OCI-LY1 (cell line): Measurements from ENCODE around the gene YBX3.

Experiments used
- H2AFZ ChIP-seq: fragments of 200-600 bp; sonication (generic), shearing (Covaris generic); 2 replicates; pipeline ENCODE4 v1.6.0; 2014; ENCODE audit warnings: antibody characterized with exemption, mild to moderate bottlenecking, low read length
- H3F3A ChIP-seq: fragments of 200-600 bp; sonication (generic), shearing (Covaris generic); 2 replicates; pipeline ENCODE4 v1.6.0; 2014; ENCODE audit warnings: mild to moderate bottlenecking, antibody characterized with exemption, low read length, moderate library complexity; ENCODE audit not compliant: insufficient read depth
- H3K27ac ChIP-seq: fragments of 200-600 bp; sonication (generic); 2 replicates; pipeline ENCODE4 v1.5.1; 2014; ENCODE audit warnings: low read length, mixed run types, mild to moderate bottlenecking, low read depth; ENCODE audit not compliant: poor library complexity, severe bottlenecking
- H3K27me3 ChIP-seq: fragments of 200-600 bp; sonication (generic); 2 replicates; pipeline ENCODE4 v1.6.0; 2014; ENCODE audit warnings: antibody characterized with exemption, mild to moderate bottlenecking, low read length, moderate library complexity; ENCODE audit not compliant: insufficient read depth
- H3K36me3 ChIP-seq: fragments of 200-600 bp; sonication (generic); 2 replicates; pipeline ENCODE4 v1.6.1; 2014; ENCODE audit warnings: mild to moderate bottlenecking, antibody characterized with exemption, low read length, moderate library complexity, mixed read lengths; ENCODE audit not compliant: insufficient read depth
- H3K4me1 ChIP-seq: fragments of 200-600 bp; sonication (generic); 2 replicates; pipeline ENCODE4 v1.5.1; 2014; ENCODE audit warnings: mild to moderate bottlenecking, low read length, moderate library complexity; ENCODE audit not compliant: insufficient read depth, severe bottlenecking
- H3K4me2 ChIP-seq: fragments of 200-600 bp; sonication (generic), shearing (Covaris generic); 2 replicates; pipeline ENCODE4 v1.6.1; 2014; ENCODE audit warnings: low read length
- H3K4me3 ChIP-seq: fragments of 200-600 bp; sonication (generic); 2 replicates; pipeline ENCODE4 v1.5.1; 2014; ENCODE audit warnings: low read length, low read depth, mild to moderate bottlenecking, mixed read lengths; ENCODE audit not compliant: poor library complexity, severe bottlenecking
- H3K79me2 ChIP-seq: fragments of 200-600 bp; shearing (Covaris generic); 2 replicates; pipeline ENCODE4 v1.6.1; 2016; ENCODE audit warnings: mixed run types, low read length, mixed read lengths; ENCODE audit not compliant: insufficient read depth
- H3K9ac ChIP-seq: fragments of 200-600 bp; sonication (generic), shearing (Covaris generic); 2 replicates; pipeline ENCODE4 v1.6.1; 2014; ENCODE audit warnings: mild to moderate bottlenecking, low read length, mixed read lengths
- H3K9me2 ChIP-seq: fragments of 200-600 bp; sonication (generic), shearing (Covaris generic); 2 replicates; pipeline ENCODE4 v1.6.1; 2014; ENCODE audit warnings: low read depth, mild to moderate bottlenecking, low read length, mixed read lengths
- H3K9me3 ChIP-seq: fragments of 200-600 bp; shearing (Covaris generic); 2 replicates; pipeline ENCODE4 v1.6.1; 2014; ENCODE audit warnings: low read length, mixed read lengths
- H4K20me1 ChIP-seq: fragments of 200-600 bp; sonication (generic), shearing (Covaris generic); 2 replicates; pipeline ENCODE4 v1.6.0; 2016; ENCODE audit warnings: mild to moderate bottlenecking, low read length; ENCODE audit not compliant: insufficient read depth
- EZH2 ChIP-seq: fragments of 200-600 bp; sonication (generic), shearing (Covaris generic); IDR thresholded peaks from 2 replicates; pipeline ENCODE4 v1.8.0; 2017; ENCODE audit warnings: borderline replicate concordance, mixed run types, mild to moderate bottlenecking, antibody characterized with exemption, low read length, moderate library complexity, mixed read lengths
- TF ChIP-seq, protein P1 (sequence below): fragments of 200-600 bp; sonication (generic), shearing (Covaris generic); IDR thresholded peaks from 2 replicates; pipeline ENCODE4 v1.5.1; 2017; ENCODE audit warnings: mild to moderate bottlenecking, antibody characterized with exemption, low read length, moderate library complexity, mixed read lengths

The YBX3 gene

DNA sequence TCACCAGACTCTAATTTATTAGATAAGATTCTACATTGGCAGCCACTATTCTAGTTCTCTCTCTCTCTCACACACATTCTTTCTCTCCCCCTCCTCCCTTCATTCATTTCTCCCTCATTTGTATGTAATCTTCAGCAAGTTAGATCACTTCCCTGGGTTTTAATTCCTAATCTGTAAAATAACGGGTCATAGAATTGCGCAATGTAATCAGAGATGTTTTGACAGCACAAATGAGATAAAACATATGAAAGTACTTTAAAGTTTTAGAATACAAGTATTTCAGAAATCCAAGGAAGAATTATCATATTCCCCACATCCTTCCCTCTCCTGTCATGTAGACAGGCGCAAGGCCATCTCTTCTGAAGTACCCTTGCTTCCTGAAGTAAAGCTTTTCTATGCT is 70.9 kb downstream of the YBX3 start:
- no peak overlapping the region for H3K9ac ChIP-seq
- no peaks in the 10 kb centered on the region for H3K79me2 ChIP-seq
- no peaks in the 10 kb centered on the region for H4K20me1 ChIP-seq
- H3F3A ChIP-seq, result no peaks in the 10 kb centered on the region
- no peak overlapping the region for H3K4me2 ChIP-seq
- H3K36me3 ChIP-seq, result no peaks in the 10 kb centered on the region
- H3K9me3 ChIP-seq, result 0 out of 2 replicates have a peak, but pooled peaks cover 3% of the 10 kb centered on the region
- H3K9me2 ChIP-seq, result no peaks in the 10 kb centered on the region
- H3K4me3 ChIP-seq, result no peak overlapping the region
- H3K27ac ChIP-seq, result no peak overlapping the region
- no peak for TF ChIP-seq EZH2
- TF ChIP-seq, protein P1, sequence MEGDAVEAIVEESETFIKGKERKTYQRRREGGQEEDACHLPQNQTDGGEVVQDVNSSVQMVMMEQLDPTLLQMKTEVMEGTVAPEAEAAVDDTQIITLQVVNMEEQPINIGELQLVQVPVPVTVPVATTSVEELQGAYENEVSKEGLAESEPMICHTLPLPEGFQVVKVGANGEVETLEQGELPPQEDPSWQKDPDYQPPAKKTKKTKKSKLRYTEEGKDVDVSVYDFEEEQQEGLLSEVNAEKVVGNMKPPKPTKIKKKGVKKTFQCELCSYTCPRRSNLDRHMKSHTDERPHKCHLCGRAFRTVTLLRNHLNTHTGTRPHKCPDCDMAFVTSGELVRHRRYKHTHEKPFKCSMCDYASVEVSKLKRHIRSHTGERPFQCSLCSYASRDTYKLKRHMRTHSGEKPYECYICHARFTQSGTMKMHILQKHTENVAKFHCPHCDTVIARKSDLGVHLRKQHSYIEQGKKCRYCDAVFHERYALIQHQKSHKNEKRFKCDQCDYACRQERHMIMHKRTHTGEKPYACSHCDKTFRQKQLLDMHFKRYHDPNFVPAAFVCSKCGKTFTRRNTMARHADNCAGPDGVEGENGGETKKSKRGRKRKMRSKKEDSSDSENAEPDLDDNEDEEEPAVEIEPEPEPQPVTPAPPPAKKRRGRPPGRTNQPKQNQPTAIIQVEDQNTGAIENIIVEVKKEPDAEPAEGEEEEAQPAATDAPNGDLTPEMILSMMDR, result no peak
- no peaks in the 10 kb centered on the region for H3K4me1 ChIP-seq
- no peaks in the 10 kb centered on the region for H3K27me3 ChIP-seq
- no peak overlapping the region for H2AFZ ChIP-seq
